GM19463 (cell line): ENCODE data around the gene CCKAR.
"Not testable (repeated sequence)": the region's sequence is repeated elsewhere in the genome, so short reads cannot be mapped to it uniquely, and the experiment has no call there.

Experiments
- ATAC-seq: cut with Tn5 transposase; IDR thresholded peaks from one replicate; pipeline ENCODE4 v1.9.1; 2021; ENCODE audit warnings: mild to moderate bottlenecking, moderate library complexity; ENCODE audit not compliant: unreplicated experiment

The CCKAR gene, protein sequence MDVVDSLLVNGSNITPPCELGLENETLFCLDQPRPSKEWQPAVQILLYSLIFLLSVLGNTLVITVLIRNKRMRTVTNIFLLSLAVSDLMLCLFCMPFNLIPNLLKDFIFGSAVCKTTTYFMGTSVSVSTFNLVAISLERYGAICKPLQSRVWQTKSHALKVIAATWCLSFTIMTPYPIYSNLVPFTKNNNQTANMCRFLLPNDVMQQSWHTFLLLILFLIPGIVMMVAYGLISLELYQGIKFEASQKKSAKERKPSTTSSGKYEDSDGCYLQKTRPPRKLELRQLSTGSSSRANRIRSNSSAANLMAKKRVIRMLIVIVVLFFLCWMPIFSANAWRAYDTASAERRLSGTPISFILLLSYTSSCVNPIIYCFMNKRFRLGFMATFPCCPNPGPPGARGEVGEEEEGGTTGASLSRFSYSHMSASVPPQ

GRCh38 chr4:26490111-26490959 is at the start of gene CCKAR:
Gene CCKAR (minus strand): TSS chr4:26490484. CDS start chr4:26490267, 217 bp downstream.
- no peak for ATAC-seq

GRCh38 chr4:26533685-26534084 is 43.4 kb upstream of the CCKAR start:
- ATAC-seq: no peak

GRCh38 chr4:26531491-26532116 is 41.3 kb upstream of the CCKAR start:
- ATAC-seq: no peak

DNA sequence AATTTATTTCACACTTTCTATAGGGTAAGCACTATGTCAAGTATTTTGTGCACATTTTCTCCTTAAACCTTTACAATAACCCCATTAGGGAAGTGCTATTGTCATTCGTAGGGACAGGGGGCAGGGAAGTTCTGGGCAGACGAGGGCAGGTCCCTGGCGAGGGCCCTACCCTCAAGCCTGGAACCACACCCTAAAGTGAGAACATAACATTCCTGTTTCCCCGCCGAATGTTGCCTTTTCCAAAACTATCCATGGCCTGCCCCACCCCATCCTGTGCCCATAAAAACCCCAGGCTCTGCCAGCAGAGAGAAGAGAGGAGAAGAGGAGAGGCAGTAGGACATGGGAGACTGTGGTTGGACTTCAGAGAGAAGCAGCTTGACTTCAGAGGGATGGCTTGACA is 39.8 kb upstream of the CCKAR start:
- no peak for ATAC-seq

DNA sequence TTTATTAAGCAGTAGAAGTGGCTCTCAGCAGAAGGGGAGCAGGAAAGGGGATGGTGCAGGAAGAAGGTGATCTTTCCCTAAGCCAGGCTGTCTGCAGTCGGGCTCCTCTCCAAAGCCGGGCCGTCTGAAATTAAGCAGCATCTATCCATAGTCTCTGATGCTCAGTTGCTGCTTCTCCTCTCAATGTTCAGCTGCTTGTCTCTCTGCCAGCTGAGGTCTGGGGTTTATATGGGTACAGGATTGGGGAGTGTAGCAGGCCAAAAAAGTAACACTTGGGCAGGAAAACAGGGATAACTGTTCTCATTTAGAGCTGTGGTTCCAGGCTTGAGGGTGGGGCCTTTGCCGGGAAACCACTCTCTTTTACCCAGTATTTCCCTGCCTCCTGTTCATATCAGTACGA is 39.2 kb upstream of the CCKAR start:
- no peak for ATAC-seq

DNA sequence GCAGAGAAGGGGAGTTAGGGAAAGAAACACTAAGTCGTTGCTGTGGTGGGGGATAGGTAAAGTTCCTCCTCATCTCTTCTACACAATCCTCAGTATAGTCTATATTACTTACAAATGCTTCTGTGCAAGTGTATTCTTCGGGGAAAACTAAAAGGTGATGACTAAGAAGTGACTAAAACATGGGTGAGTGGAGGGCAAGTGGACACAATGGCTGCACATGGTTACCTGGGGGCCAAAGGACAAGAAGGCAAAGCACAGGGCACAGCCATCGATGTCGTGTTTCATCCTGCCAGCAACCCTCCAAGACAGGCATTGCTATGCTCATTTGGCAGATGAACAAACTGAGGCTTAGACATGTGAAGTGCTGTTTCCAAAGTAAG is 35.5 kb upstream of the CCKAR start:
- no peak for ATAC-seq

DNA sequence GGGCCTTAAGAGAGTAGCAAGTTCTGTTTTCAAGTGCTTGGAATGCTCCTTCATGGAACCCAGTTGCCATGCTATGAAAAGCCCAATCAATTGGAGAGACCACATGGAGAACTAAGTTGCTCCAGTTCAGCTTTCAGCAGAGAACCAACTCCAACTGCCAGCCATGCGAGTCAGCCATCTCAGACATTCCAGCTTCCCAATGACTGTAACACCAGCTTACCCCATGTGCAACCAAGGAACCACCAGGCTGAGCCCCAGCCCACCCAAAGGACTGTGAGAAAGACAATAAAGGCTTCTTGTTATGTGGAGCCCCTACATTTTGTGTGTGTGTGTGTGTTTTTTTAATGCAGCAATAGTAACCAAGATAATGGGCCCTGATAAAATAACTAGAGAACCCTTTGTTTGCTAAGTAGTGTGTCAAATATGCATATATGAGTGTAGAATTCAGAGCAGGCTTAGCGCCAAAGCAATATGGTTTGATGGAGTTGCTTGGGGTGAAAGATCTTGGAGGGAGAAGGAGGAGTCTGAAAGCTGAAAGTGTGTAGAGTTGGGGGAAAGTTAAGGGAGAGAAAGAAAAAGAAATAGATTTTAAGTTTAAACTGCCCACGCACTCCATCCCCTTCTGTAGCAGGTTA is 35.0 kb upstream of the CCKAR start:
- ATAC-seq: no peak

- no peak for ATAC-seq
These were observed 33.7 kb upstream of the CCKAR start for GRCh38 chr4:26524011-26524410.

DNA sequence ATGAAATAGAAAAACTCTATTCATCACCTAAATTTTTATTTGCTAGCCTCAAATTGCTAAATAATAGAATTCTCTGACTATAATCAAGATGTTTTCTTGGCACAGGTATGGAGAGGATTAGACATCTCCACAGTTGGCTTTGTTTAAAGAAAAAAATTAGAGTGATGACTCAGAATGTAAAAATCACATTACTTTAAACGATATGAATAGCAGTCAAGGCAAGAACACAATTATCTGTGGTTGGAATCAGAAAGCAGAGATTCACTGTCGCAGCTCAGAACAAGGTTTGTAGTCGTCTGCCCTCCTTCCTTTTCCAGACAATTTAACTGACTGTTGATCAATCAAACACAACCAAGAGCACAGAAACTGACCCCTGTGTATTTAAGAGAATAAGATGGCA is 32.2 kb upstream of the CCKAR start:
- no peak for ATAC-seq

GRCh38 chr4:26520728-26521450 is 30.6 kb upstream of the CCKAR start:
- ATAC-seq: no peak

DNA sequence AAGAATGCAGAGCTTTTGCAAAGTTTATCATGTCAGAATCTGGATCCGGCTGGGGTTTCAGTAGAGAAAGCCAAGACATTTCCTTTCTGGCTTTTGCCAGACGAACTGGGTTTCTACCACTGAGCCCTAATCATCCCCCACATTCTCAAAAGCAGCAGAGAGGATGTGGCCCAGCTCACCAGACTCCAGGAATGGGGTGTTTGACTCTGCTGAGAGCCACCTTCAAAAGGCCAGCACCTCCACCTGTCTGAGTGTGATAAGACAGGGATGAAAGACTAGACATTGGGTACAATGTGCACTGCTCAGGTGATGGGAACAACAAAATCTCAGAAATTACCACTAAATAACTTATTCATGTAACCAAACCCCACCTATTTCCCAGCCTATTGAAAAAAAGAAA is 25.7 kb upstream of the CCKAR start:
- no peak for ATAC-seq

DNA sequence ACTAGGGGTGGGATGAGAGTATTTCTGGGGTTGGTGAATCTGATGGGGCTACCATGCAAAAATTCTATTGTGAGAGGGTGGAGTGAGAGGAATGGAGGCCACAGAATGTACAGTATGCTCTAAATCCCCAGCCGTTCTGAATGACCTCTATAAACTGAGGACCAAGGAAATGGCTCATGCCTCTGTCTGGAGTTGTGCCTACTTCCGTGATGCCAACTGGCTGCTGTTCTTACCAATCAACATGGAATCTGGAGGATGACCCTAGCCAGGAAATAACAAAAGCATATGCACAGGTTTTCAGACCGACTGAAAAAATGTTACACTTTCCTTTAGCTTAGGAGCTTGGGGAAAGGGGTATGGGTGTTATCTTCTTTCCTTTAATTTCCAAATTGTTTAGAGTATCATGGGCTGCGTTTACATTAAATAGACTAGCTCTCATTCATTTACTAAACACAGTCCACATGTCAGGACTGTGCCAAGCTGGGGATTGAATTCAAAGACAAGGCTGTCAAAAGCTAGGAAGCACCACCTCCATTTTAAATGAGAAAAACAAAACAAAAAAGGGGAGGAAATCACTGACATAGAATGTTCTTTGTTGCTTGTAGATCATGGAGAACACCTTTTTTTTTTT is 20.2 kb upstream of the CCKAR start:
- no peak for ATAC-seq

GRCh38 chr4:26509681-26510333 is 19.5 kb upstream of the CCKAR start:
- ATAC-seq: no peak

DNA sequence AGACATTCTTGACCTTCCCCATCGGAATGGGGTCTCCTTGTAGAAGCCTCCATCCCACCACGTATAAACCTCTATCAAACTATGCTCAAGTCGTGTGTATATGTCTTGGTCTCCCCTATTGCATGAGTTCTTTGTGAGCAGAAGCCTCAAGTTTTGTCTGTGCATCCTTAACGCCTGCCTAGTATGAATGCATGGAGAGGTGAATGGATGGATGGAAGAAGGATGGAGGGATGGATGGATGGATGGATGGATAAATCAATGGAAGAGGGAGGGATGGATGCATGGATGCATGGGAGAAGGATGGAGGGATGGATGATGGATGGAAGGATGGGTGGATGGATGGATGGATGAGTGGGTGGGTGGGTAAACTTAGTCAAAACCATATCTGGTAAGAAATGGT is 17.0 kb upstream of the CCKAR start:
- ATAC-seq: no peak

- ATAC-seq: no peak
These were observed 13.6 kb upstream of the CCKAR start for GRCh38 chr4:26503844-26504243.

- no peak for ATAC-seq
These were observed 13.1 kb upstream of the CCKAR start for GRCh38 chr4:26503427-26503826.

DNA sequence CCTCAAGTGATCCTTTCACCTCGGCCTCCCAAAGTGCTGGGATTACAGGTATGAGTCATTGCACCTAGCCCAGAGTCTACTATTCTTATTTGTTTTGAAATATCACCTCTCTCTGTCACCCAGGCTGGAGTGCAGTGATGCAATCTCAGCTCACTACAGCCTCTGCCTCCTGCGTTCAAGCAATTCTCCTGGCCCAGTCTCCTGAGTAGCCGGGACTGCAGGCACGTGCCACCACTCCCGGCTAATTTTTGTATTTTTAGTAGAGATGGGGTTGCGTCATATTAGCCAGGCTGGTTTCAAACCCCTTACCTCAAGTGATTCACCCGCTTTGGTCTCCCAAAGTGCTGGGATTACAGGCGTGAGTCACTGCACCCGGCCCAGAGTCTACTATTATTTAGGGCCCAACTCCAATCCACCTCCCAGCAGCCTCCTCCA is 10.3 kb upstream of the CCKAR start:
- not testable (repeated sequence) for ATAC-seq

- no peak for ATAC-seq
These were observed 6.0 kb upstream of the CCKAR start for GRCh38 chr4:26496207-26496783.

DNA sequence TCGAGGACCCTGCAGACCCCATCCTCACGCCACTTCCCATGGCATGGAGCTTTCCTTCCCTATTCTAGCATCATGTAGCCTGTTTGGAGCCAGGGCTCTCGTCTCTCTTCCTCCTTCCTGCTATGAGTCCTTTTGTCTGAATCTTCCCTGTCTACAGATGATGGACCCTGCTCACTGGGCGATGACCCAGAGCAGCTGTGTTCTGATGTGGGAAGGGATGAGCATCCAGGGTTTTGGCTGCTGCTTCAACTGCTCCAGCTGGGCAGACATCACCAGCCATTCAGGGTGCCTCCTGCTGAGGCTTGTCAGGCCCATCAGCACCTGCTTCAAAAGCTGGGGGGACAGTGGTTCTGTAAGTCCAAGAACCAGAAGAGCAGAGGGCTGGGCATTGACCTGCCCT is 3.2 kb upstream of the CCKAR start:
- ATAC-seq: no peak
